Activated CD4-positive, alpha-beta memory T cell treated with anti-CD3 and anti-CD28 coated beads for 36 hours (primary cell): ENCODE results near the gene GRID1. TPM values are rescaled to one million over a fixed set of nuclear protein-coding genes. Genes with fewer than 3 reads are reported as not detected.

ENCODE experiments used
- CTCF ChIA-PET: fragments of 350-600 bp; sonication (Branson Sonifier 250); formaldehyde crosslinking; loops from one replicate; lab custom pipeline; 2021; ENCODE audit warnings: antibody characterized with exemption, inconsistent platforms; lab: Charles Lee
- POLR2A ChIA-PET: fragments of 350-600 bp; sonication (Branson Sonifier 250); formaldehyde crosslinking; loops from one replicate; lab custom pipeline; 2021; ENCODE audit warnings: antibody characterized with exemption; lab: Charles Lee
- DNase-seq: peaks from one replicate; pipeline ENCODE4 v3.0.0-alpha.2; 2020
- H3K27ac Mint-ChIP-seq: one replicate; pipeline ENCODE4 v1.8.0; 2021; ENCODE audit warnings: mixed read lengths
- H3K27me3 Mint-ChIP-seq: one replicate; pipeline ENCODE4 v1.8.0; 2021; ENCODE audit warnings: mixed read lengths
- H3K36me3 Mint-ChIP-seq: one replicate; pipeline ENCODE4 v1.8.0; 2021; ENCODE audit warnings: mixed read lengths
- H3K4me1 Mint-ChIP-seq: one replicate; pipeline ENCODE4 v1.8.0; 2021; ENCODE audit warnings: low read depth, mixed read lengths
- H3K4me3 Mint-ChIP-seq: one replicate; pipeline ENCODE4 v1.8.0; 2021; ENCODE audit warnings: mild to moderate bottlenecking, mixed read lengths
- H3K9me3 Mint-ChIP-seq: one replicate; pipeline ENCODE4 v1.8.0; 2021; ENCODE audit warnings: mixed read lengths
- intact Hi-C: fragments of 100-400 bp; cut with micrococcal nuclease; formaldehyde crosslinking; loops from one replicate; pipeline ENCODE4 v1.15.1; 2023
- total RNA-seq, 2 experiments: library from RNA; stranded (reverse); gene quantifications; one replicate each; pipeline ENCODE4 v1.2.3, GENCODE V29; 2021

GRID1 gene
- total RNA-seq, 2 experiments from 2014 or later, result not detected

DNA sequence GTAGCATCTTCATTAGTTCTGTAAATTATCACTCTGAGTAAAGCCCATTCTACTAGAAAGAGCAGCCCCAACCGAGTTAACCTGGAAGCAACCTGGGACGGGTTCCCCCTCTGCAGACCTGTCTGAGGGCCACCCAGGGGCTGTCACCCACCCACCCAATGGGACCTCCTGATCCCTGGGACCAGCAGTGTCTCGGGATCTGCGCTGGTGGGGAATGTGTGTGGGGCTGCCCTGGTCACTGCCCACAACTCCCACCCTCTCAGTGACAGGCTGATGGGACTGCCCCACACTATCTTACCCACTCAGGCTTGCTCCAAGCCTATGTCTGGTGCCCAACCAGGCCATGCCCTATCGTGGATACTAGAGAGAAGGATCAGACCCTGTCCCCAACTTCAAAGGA lies 215.0 kb downstream of the GRID1 start:
- Mint-ChIP-seq H3K4me3 (no peak overlapping the region), H3K4me1 (no peaks in the 10 kb centered on the region), H3K27me3 (peaks cover 3% of the 10 kb centered on the region), H3K9me3 (no peaks in the 10 kb centered on the region), H3K36me3 (no peaks in the 10 kb centered on the region), H3K27ac (no peak overlapping the region)
- CTCF ChIA-PET, result interaction anchor here (0.6 kb wide), 1 partner anchor 12 kb away, joined by 5 read pairs; no protein-coding TSS in a partner anchor
- POLR2A ChIA-PET, result no interaction called here
- intact Hi-C loops, result no loop called here
- no peak for DNase-seq

DNA sequence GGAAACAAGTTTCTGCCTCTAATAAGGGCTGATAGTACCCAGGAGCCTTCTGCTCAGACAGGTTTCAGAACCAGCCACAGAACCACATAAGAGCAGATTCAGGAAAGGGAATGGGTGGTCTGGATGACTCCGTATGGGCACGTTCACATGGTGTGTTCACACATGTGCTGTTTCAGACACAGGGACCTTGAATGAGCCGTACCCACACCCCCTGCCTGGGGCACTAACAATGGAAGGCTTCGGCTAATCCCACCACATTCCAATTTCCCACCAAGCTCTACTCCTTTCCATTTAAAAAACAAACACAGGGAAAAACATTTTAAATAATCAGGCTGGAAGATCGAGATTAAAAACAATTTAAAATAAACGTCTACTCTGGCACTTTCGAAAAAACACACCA lies 217.3 kb downstream of the GRID1 start:
- intact Hi-C loops, result no loop called here
- no peaks in the 10 kb centered on the region for H3K4me1 Mint-ChIP-seq
- CTCF ChIA-PET, result no interaction called here
- no peak for DNase-seq
- no peak overlapping the region for H3K27ac Mint-ChIP-seq
- H3K36me3 Mint-ChIP-seq, result no peaks in the 10 kb centered on the region
- peaks cover 3% of the 10 kb centered on the region for H3K27me3 Mint-ChIP-seq
- no peak overlapping the region for H3K4me3 Mint-ChIP-seq
- H3K9me3 Mint-ChIP-seq, result no peaks in the 10 kb centered on the region
- POLR2A ChIA-PET, result no interaction called here

GRCh38 chr10:86148117-86148516 lies 218.5 kb downstream of the GRID1 start:
- POLR2A ChIA-PET, result no interaction called here
- no peaks in the 10 kb centered on the region for H3K9me3 Mint-ChIP-seq
- H3K27me3 Mint-ChIP-seq, result peaks cover 3% of the 10 kb centered on the region
- DNase-seq, result no peak
- H3K4me1 Mint-ChIP-seq, result no peaks in the 10 kb centered on the region
- no peak overlapping the region for H3K27ac Mint-ChIP-seq
- CTCF ChIA-PET, result no interaction called here
- no peak overlapping the region for H3K4me3 Mint-ChIP-seq
- intact Hi-C loops, result no loop called here
- H3K36me3 Mint-ChIP-seq, result no peaks in the 10 kb centered on the region

DNA sequence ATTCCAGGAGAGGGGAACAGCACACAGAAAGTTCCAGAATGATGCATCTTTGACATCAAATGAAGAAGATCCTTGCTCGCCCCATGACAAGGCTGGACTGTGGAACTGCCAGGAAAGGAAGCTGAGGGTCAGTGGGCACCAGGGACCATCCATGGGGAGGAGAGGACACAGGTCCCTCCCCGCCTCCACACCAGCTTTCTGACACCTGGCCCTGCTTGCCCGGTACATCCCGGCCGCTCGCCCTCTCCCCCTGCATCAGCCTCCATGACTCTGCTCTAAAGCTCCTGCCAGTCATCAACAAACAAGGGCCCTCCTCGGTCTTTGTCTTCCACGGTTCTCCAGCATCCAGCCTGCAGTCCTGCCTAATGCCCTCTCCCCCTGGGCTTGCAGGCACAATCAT lies 222.3 kb downstream of the GRID1 start:
- Mint-ChIP-seq H3K27ac (no peak overlapping the region), H3K4me1 (no peaks in the 10 kb centered on the region), H3K4me3 (no peak overlapping the region), H3K36me3 (no peaks in the 10 kb centered on the region), H3K27me3 (peaks cover 1% of the 10 kb centered on the region), H3K9me3 (no peaks in the 10 kb centered on the region)
- ChIA-PET POLR2A (no interaction called here), CTCF (no interaction called here)
- intact Hi-C loops, result no loop called here
- no peak for DNase-seq

DNA sequence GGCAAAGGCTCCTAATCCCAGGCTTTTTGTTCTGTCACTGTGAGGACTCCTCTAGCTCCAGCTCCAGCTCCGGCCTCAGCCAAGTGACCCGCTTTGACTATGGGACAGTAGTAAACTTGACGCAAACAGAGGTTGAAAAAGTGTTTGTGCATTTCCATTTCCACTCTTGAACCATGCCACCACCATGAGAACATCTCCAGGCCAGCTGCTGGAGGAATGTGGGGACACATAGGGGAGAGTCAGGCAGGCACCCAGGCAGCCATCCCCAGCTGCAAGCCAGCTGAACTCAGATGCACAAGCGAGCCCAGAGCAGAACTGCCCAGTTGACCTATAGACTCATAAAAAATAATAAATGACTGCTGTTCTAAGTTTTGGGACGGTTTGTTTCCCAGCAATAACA lies 224.7 kb downstream of the GRID1 start:
- ChIA-PET POLR2A (no interaction called here), CTCF (interaction anchor here (2.5 kb wide), 1 partner anchor 147 kb away, joined by 9 read pairs; no protein-coding TSS in a partner anchor)
- H3K4me3 Mint-ChIP-seq, result no peak overlapping the region
- H3K36me3 Mint-ChIP-seq, result no peaks in the 10 kb centered on the region
- no peak overlapping the region for H3K27ac Mint-ChIP-seq
- no peaks in the 10 kb centered on the region for H3K9me3 Mint-ChIP-seq
- intact Hi-C loops, result no loop called here
- peaks cover 1% of the 10 kb centered on the region for H3K27me3 Mint-ChIP-seq
- H3K4me1 Mint-ChIP-seq, result no peaks in the 10 kb centered on the region
- no peak for DNase-seq

DNA sequence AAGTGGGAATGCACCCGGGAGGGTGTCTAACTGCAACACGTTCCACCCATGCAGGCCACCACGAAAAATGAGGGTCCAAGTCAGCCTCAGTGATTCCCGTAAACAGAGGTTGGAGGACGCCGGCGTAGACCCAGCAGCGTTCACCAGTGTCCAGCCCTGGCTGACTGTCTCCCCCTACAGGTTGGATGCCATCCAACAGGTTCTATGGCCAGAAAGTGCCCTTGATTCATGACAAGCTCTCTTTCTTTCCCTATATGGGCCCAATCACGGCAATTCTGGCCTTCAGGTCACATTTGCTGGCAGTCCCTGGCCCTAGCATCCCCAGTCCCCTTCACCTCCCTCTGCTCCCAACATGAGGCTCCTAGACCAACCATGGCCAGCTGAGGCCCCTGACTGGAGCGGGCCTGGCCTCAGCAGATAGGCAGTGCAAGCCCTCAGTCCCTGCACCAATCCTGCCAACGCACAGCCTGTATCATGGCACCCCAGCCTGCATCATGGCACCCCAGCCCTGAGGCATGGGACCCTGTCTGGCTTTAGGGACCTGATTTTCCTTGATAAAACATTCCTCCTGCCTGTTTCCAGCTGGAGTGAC lies 227.4 kb downstream of the GRID1 start:
- Mint-ChIP-seq H3K4me1 (no peaks in the 10 kb centered on the region), H3K36me3 (no peaks in the 10 kb centered on the region), H3K27ac (no peak overlapping the region), H3K27me3 (peaks cover 1% of the 10 kb centered on the region), H3K4me3 (no peak overlapping the region), H3K9me3 (no peaks in the 10 kb centered on the region)
- ChIA-PET POLR2A (no interaction called here), CTCF (interaction anchor here (0.6 to 2.2 kb wide), 8 partner anchors 9 to 226 kb away, joined by 3 to 13 read pairs (median 4); no protein-coding TSS in a partner anchor)
- peak; percentile 49 for DNase-seq
- intact Hi-C loops, result loop anchor here (1.0 kb wide), 1 partner anchor 144 kb away; no protein-coding TSS in a partner anchor

- intact Hi-C loops, result loop anchor here (1.0 kb wide), 1 partner anchor 143 kb away; no protein-coding TSS in a partner anchor
- ChIA-PET POLR2A (no interaction called here), CTCF (interaction anchor here (0.9 to 2.2 kb wide), 6 partner anchors 9 to 213 kb away, joined by 3 to 13 read pairs (median 4); no protein-coding TSS in a partner anchor)
- H3K4me3 Mint-ChIP-seq, result no peak overlapping the region
- no peak for DNase-seq
- H3K36me3 Mint-ChIP-seq, result no peaks in the 10 kb centered on the region
- no peak overlapping the region for H3K27ac Mint-ChIP-seq
- no peaks in the 10 kb centered on the region for H3K4me1 Mint-ChIP-seq
- peaks cover 1% of the 10 kb centered on the region for H3K27me3 Mint-ChIP-seq
- H3K9me3 Mint-ChIP-seq, result no peaks in the 10 kb centered on the region
These were observed 228.0 kb downstream of the GRID1 start for GRCh38 chr10:86138551-86139065.

DNA sequence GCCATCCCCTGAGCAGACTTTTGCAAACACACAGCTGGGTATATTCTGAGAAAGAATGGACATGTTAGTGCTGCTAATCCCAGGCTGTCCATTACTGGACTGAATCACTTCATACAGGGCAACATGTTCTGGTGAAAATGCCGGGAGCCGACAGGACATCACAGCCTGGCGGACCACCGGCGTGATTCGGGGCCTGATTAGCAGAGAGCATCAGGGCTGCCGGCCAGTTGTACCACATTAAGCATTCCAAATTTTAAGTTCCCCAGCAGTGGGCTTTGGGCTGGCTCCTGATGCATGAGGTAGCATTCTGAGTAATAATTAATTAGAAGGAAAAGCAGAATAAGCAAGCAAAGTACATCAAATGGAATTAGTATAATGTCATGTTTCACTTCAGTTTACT lies 229.0 kb downstream of the GRID1 start:
- intact Hi-C loops, result no loop called here
- ChIA-PET CTCF (interaction anchor here (1.1 to 2.2 kb wide), 2 partner anchors 142 to 581 kb away, joined by 3 to 13 read pairs; no protein-coding TSS in a partner anchor), POLR2A (interaction anchor here (0.6 kb wide), 1 partner anchor 48 kb away, joined by 3 read pairs; no protein-coding TSS in a partner anchor)
- no peaks in the 10 kb centered on the region for H3K9me3 Mint-ChIP-seq
- no peak overlapping the region for H3K27ac Mint-ChIP-seq
- DNase-seq, result no peak
- H3K27me3 Mint-ChIP-seq, result peaks cover 1% of the 10 kb centered on the region
- H3K4me3 Mint-ChIP-seq, result no peak overlapping the region
- H3K4me1 Mint-ChIP-seq, result no peaks in the 10 kb centered on the region
- H3K36me3 Mint-ChIP-seq, result no peaks in the 10 kb centered on the region

DNA sequence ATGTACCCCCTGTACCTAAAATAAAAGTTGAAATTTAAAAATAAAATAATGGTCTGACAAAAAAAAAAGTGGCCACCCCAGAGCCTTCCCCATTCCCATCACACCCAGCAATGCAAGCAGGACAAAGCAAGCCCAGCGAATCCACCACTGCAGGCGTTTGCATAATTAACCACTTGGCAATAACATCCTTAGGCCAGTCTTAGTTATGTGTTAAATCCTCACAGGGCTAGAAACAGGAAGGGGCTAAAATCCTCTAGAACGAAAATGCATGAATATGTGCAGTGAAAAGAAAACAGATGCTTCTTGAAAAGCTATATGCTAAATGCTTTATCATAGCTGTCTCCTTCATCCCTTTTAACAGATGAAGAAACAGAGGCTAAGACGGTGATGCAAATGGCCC lies 229.7 kb downstream of the GRID1 start:
- CTCF ChIA-PET, result interaction anchor here (1.1 kb wide), 1 partner anchor 581 kb away, joined by 3 read pairs; no protein-coding TSS in a partner anchor
- intact Hi-C loops, result no loop called here

GRCh38 chr10:86135191-86135590 lies 231.4 kb downstream of the GRID1 start:
- intact Hi-C loops, result no loop called here
- no peaks in the 10 kb centered on the region for H3K36me3 Mint-ChIP-seq
- CTCF ChIA-PET, result interaction anchor here (1.0 kb wide), 1 partner anchor 139 kb away, joined by 3 read pairs; no protein-coding TSS in a partner anchor

More for the DNA sequence above, 229.7 kb downstream of the GRID1 start:
- H3K4me1 Mint-ChIP-seq, result no peaks in the 10 kb centered on the region
- H3K27me3 Mint-ChIP-seq, result peaks cover 1% of the 10 kb centered on the region
- no peak overlapping the region for H3K4me3 Mint-ChIP-seq
- no peaks in the 10 kb centered on the region for H3K36me3 Mint-ChIP-seq
- no peak overlapping the region for H3K27ac Mint-ChIP-seq
- H3K9me3 Mint-ChIP-seq, result no peaks in the 10 kb centered on the region
- POLR2A ChIA-PET, result interaction anchor here (0.6 kb wide), 1 partner anchor 47 kb away, joined by 3 read pairs; no protein-coding TSS in a partner anchor
- no peak for DNase-seq

DNA sequence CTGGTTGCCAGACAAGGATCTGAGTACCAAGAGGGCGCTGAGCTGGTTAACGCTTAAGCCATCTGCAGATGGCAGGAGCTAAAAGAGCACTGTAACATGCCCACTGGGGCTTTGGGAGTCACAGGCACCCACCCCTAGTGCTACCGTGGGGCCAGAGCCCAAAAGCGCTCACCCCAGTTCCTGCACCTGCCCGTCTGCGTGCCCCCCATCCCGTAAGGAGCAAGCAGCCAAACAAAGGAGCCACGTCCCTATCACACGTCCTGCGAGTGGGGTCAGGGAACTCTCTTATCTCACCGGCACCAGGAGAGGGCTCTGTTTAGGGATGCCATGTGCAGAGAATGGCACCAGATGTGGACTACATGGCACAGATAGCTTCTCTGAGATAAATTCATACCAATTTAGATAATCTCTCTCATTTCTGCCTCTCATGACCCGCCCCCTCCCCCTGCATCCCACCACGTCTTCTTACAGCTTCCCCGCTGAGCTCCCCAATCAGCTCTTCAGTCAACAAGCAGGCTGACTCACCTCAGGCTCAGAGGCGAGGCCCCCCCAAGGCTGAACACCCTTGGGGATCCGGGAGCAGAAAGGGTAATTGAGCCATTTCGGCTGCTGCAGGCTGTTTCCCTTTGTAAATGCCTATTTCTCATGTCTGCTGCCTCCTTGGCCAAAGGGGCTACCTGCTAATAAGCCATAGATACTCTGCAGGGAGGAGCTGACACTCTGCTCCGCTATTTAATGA lies 235.7 kb downstream of the GRID1 start:
- ChIA-PET POLR2A (no interaction called here), CTCF (interaction anchor here (2.2 kb wide), 1 partner anchor 8 kb away, joined by 8 read pairs; no protein-coding TSS in a partner anchor)
- Mint-ChIP-seq H3K27me3 (peaks cover 3% of the 10 kb centered on the region), H3K36me3 (no peaks in the 10 kb centered on the region), H3K4me1 (no peaks in the 10 kb centered on the region), H3K27ac (no peak overlapping the region), H3K9me3 (no peaks in the 10 kb centered on the region), H3K4me3 (no peak overlapping the region)
- intact Hi-C loops, result no loop called here
- no peak for DNase-seq

More at GRCh38 chr10:86135191-86135590, 231.4 kb downstream of the GRID1 start:
- Mint-ChIP-seq H3K4me1 (no peaks in the 10 kb centered on the region), H3K9me3 (no peaks in the 10 kb centered on the region), H3K4me3 (no peak overlapping the region), H3K27me3 (no peaks in the 10 kb centered on the region), H3K27ac (no peak overlapping the region)
- DNase-seq, result no peak
- POLR2A ChIA-PET, result no interaction called here

GRCh38 chr10:86130041-86130440 lies 236.6 kb downstream of the GRID1 start:
- intact Hi-C loops, result no loop called here
- ChIA-PET CTCF (interaction anchor here (2.2 kb wide), 1 partner anchor 9 kb away, joined by 8 read pairs; no protein-coding TSS in a partner anchor), POLR2A (no interaction called here)
- no peak overlapping the region for H3K4me3 Mint-ChIP-seq
- no peak overlapping the region for H3K27ac Mint-ChIP-seq
- H3K9me3 Mint-ChIP-seq, result no peaks in the 10 kb centered on the region
- no peak for DNase-seq
- H3K36me3 Mint-ChIP-seq, result no peaks in the 10 kb centered on the region
- H3K27me3 Mint-ChIP-seq, result peaks cover 5% of the 10 kb centered on the region
- H3K4me1 Mint-ChIP-seq, result no peaks in the 10 kb centered on the region
